NT2/D1 (cell line): ENCODE results near the gene PLVAP.

ENCODE experiments used
- SUZ12 ChIP-seq: IDR thresholded peaks from 2 replicates; pipeline ENCODE4 v1.6.1; 2011; ENCODE audit not compliant: insufficient read length, insufficient read depth; ENCODE audit errors: extremely low read depth
- YY1 ChIP-seq: IDR thresholded peaks from 2 replicates; pipeline ENCODE4 v1.6.1; 2011; ENCODE audit not compliant: insufficient read length, insufficient read depth
- ZNF274 ChIP-seq: IDR thresholded peaks from 2 replicates; pipeline ENCODE4 v1.6.1; 2011; ENCODE audit warnings: mild to moderate bottlenecking, low read depth, low read length

DNA sequence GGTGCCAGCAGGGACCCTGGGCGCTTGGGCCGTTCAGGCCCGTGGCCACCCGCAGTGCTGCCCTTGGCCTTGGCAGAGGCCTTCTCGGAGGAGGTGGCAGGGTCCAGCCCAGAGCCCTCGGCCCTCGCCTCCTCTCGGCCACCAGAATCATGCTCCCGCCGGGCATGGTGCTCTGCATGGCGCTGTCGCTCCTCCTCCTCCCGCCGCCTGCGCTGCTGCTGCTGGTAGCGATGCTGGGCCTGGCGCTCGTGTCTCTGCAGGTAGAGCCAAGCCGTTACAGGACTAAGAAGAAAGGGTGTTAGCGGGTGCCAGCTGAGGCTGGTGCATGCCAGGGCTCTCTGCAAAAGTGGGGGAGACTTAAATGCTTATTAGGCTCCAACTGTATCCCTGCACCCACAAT, 52.0 kb downstream of the PLVAP start:
- TF ChIP-seq YY1 (no peak), ZNF274 (no peak), SUZ12 (no peak)
